ENCODE results near the gene KIAA0586.

- TF ChIP-seq CTCF (CRISPR knock-in tag; IDR thresholded peaks at IDR 0.05) (no peak), MAF1 (CRISPR knock-in tag; IDR thresholded peaks at IDR 0.05; ENCODE audit: borderline replicate concordance) (no peak), CREBL2 (CRISPR knock-in tag; IDR thresholded peaks at IDR 0.05; ENCODE audit: borderline replicate concordance) (no peak), ZFX (CRISPR knock-in tag; IDR thresholded peaks at IDR 0.05; ENCODE audit: low read depth) (no peak), RBFOX2 (IDR thresholded peaks at IDR 0.05; ENCODE audit: low read depth, low read length) (no peak), ZNF607 (CRISPR knock-in tag; IDR thresholded peaks at IDR 0.05; ENCODE audit: borderline replicate concordance) (no peak), POLR2AphosphoS5 (IDR thresholded peaks at IDR 0.05; ENCODE audit: low read depth, low read length) (no peak), SP1 (IDR thresholded peaks at IDR 0.05) (no peak), SP1 (CRISPR knock-in tag; IDR thresholded peaks at IDR 0.05) (no peak), FOSL1 (CRISPR knock-in tag; IDR thresholded peaks at IDR 0.05; ENCODE audit: borderline replicate concordance) (no peak), PRPF4 (IDR thresholded peaks at IDR 0.05; ENCODE audit: low read depth, low read length, poor library complexity, severe bottlenecking) (no peak)
These were observed 48.8 kb downstream of the KIAA0586 start for GRCh38 chr14:58476320-58476719.

Measured in HepG2 (cell line).